MM.1S (cell line): Measurements from ENCODE around the gene TTC1.
"Not testable (repeated sequence)": the region's sequence is repeated elsewhere in the genome, so short reads cannot be mapped to it uniquely, and the experiment has no call there.

Source experiments
- DNase-seq: peaks from one replicate; pipeline ENCODE4 v3.0.0-alpha.2; 2015
- H2AFZ ChIP-seq: fragments of 300-600 bp; sonication (generic); 2 replicates; pipeline ENCODE4 v1.6.0; 2016; ENCODE audit warnings: antibody characterized with exemption, low read length
- H3F3A ChIP-seq: fragments of 300-600 bp; sonication (generic); 2 replicates; pipeline ENCODE4 v1.6.1; 2016; ENCODE audit warnings: mild to moderate bottlenecking, antibody characterized with exemption, low read length, moderate library complexity, mixed read lengths; ENCODE audit not compliant: insufficient read depth
- H3K27ac ChIP-seq: fragments of 300-600 bp; sonication (generic); 2 replicates; pipeline ENCODE4 v1.5.1; 2016; ENCODE audit warnings: mild to moderate bottlenecking, low read length
- H3K27me3 ChIP-seq: fragments of 300-600 bp; sonication (generic); replicated peaks from 2 replicates; pipeline ENCODE4 v1.6.0; 2016; ENCODE audit warnings: low read length; ENCODE audit not compliant: insufficient read depth
- H3K36me3 ChIP-seq: fragments of 300-600 bp; sonication (generic); replicated peaks from 2 replicates; pipeline ENCODE4 v1.6.1; 2016; ENCODE audit warnings: mild to moderate bottlenecking, low read length, mixed read lengths; ENCODE audit not compliant: insufficient read depth
- H3K4me1 ChIP-seq: fragments of 300-600 bp; sonication (generic); 2 replicates; pipeline ENCODE4 v1.6.1; 2016; ENCODE audit warnings: low read length, mixed read lengths
- H3K4me2 ChIP-seq: fragments of 300-600 bp; sonication (generic); 2 replicates; pipeline ENCODE4 v1.6.0; 2016; ENCODE audit warnings: low read depth, low read length
- H3K4me3 ChIP-seq: fragments of 300-600 bp; sonication (generic); 2 replicates; pipeline ENCODE4 v1.5.1; 2016; ENCODE audit warnings: low read length, mixed read lengths
- H3K79me2 ChIP-seq: fragments of 300-600 bp; sonication (generic); 2 replicates; pipeline ENCODE4 v1.6.1; 2016; ENCODE audit warnings: mixed run types, low read length, mixed read lengths
- H3K9ac ChIP-seq: fragments of 300-600 bp; sonication (generic); 2 replicates; pipeline ENCODE4 v1.6.1; 2016; ENCODE audit warnings: low read length, mixed read lengths
- H3K9me2 ChIP-seq: fragments of 300-600 bp; sonication (generic); replicated peaks from 2 replicates; pipeline ENCODE4 v1.6.1; 2016; ENCODE audit warnings: mild to moderate bottlenecking, low read length, mixed read lengths; ENCODE audit not compliant: insufficient read depth
- H3K9me3 ChIP-seq: fragments of 300-600 bp; sonication (generic); replicated peaks from 2 replicates; pipeline ENCODE4 v1.6.1; 2016; ENCODE audit warnings: mild to moderate bottlenecking, low read length, mixed read lengths; ENCODE audit not compliant: insufficient read depth
- H4K20me1 ChIP-seq: fragments of 300-600 bp; sonication (generic); 2 replicates; pipeline ENCODE4 v1.6.1; 2016; ENCODE audit warnings: mild to moderate bottlenecking, low read length, moderate library complexity, mixed read lengths; ENCODE audit not compliant: insufficient read depth
- EZH2 ChIP-seq: fragments of 300-600 bp; sonication (generic); optimal IDR thresholded peaks from 2 replicates; pipeline ENCODE3; 2017; ENCODE audit warnings: low read depth, mild to moderate bottlenecking, antibody characterized with exemption, low read length, mixed read lengths
- EZH2phosphoT487 ChIP-seq: fragments of 300-600 bp; sonication (generic); IDR thresholded peaks from 2 replicates; pipeline ENCODE4 v1.6.1; 2018; ENCODE audit warnings: antibody characterized with exemption, low read length
- TF ChIP-seq, protein P1 (sequence below): fragments of 300-600 bp; sonication (generic); IDR thresholded peaks from 2 replicates; pipeline ENCODE4 v1.5.1; 2016; ENCODE audit warnings: antibody characterized with exemption, low read length, mixed read lengths

Gene TTC1

DNA sequence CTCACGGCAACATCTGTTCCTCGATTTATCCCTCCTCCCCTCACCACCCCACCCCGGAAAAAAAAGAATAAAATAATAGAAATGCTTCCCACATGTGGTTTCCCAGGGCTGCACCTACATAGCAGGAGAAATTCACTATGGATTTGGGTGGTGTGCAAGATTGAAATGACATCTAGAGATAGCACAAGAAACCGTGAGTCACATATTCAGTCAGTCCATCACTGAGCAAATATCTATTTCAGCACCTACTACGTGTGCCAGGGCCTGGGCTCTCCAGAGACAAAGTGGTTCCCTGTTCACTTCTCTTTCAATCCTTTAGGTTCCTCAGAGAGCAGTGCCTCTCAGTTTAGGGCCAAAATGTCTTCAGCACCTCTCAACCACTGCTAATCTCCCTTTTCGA lies 45.0 kb upstream of the TTC1 start:
- TF ChIP-seq EZH2phosphoT487 (no peak), EZH2 (no peak)
- TF ChIP-seq, protein P1, sequence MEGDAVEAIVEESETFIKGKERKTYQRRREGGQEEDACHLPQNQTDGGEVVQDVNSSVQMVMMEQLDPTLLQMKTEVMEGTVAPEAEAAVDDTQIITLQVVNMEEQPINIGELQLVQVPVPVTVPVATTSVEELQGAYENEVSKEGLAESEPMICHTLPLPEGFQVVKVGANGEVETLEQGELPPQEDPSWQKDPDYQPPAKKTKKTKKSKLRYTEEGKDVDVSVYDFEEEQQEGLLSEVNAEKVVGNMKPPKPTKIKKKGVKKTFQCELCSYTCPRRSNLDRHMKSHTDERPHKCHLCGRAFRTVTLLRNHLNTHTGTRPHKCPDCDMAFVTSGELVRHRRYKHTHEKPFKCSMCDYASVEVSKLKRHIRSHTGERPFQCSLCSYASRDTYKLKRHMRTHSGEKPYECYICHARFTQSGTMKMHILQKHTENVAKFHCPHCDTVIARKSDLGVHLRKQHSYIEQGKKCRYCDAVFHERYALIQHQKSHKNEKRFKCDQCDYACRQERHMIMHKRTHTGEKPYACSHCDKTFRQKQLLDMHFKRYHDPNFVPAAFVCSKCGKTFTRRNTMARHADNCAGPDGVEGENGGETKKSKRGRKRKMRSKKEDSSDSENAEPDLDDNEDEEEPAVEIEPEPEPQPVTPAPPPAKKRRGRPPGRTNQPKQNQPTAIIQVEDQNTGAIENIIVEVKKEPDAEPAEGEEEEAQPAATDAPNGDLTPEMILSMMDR: no peak
- no peak overlapping the region for H3K27ac ChIP-seq
- H3K4me3 ChIP-seq: no peak overlapping the region
- DNase-seq: no peak
- no peaks in the 10 kb centered on the region for H3K9me2 ChIP-seq
- H2AFZ ChIP-seq: no peak overlapping the region
- H3K4me2 ChIP-seq: no peak overlapping the region
- no peaks in the 10 kb centered on the region for H3K27me3 ChIP-seq
- H3K4me1 ChIP-seq: no peaks in the 10 kb centered on the region
- no peaks in the 10 kb centered on the region for H3K36me3 ChIP-seq
- H4K20me1 ChIP-seq: no peaks in the 10 kb centered on the region
- no peak overlapping the region for H3K9ac ChIP-seq
- no peaks in the 10 kb centered on the region for H3K79me2 ChIP-seq
- H3K9me3 ChIP-seq: no peaks in the 10 kb centered on the region
- no peaks in the 10 kb centered on the region for H3F3A ChIP-seq

DNA sequence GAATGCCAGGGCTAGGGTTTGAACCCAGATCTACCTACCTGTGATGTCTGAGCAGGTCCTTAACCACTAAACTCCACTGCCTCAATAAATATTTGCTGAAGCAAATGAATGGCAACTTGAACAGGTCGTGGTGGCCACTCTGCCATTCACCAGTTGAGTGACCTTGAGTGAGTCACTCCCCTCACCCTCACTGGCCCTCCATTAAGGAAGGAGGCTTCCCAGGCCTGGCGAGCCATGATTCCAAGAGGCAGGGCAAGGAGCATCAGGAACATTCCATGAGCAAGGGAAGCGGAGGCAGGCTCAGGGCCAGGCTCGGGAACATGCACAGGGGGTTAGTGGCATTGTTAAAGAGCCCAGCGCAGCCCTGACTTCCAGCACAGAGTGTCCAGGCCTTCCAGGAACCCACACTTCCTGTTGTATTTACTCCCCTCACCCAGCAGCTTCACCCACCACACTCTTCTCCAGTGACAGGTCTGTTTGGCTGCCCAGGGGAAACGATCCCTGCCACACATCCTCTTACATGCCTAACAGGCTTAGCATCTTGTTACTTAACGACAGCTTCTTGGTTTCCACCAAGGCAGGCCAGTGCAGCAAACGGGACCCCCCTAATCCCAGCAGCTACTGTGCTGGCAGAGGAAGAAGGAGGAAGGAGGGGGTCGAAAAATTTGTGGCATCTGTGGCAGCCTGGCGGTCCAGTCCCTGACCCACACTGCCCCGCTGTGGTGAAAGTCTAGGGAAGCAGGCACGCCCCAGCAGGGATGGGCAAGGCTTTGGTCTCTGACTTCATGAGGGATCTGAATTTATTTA lies 43.7 kb upstream of the TTC1 start:
- Histone ChIP-seq H3K79me2 (no peaks in the 10 kb centered on the region), H3K4me3 (no peak overlapping the region), H3K36me3 (no peaks in the 10 kb centered on the region), H3K9me3 (no peaks in the 10 kb centered on the region), H3K9me2 (no peaks in the 10 kb centered on the region), H4K20me1 (no peaks in the 10 kb centered on the region), H3K27me3 (no peaks in the 10 kb centered on the region), H3K9ac (no peak overlapping the region), H3F3A (no peaks in the 10 kb centered on the region), H2AFZ (no peak overlapping the region), H3K4me2 (no peak overlapping the region), H3K27ac (no peak overlapping the region), H3K4me1 (no peaks in the 10 kb centered on the region)
- no peak for DNase-seq
- TF ChIP-seq EZH2phosphoT487 (no peak), EZH2 (no peak)
- TF ChIP-seq, protein P1: 0 out of 2 replicates have a peak, but pooled peaks have one; percentile 6

DNA sequence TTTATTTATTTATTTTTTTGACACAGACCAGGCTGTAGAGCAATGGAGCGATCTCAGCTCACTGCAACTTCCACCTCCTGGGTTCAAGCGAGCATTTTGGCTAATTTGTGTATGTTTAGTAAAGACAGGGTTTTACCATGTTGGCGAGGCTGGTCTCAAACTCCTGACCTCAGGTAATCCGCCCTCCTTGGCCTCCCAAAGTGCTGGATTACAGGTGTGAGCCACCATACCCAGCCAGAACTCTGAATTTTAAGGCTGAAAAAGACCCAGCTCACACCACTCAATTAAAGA lies 43.2 kb upstream of the TTC1 start:
- not testable (repeated sequence) for H3F3A ChIP-seq, H3K4me1 ChIP-seq, DNase-seq, H3K9me2 ChIP-seq, H3K4me3 ChIP-seq, H3K9ac ChIP-seq, H3K36me3 ChIP-seq, H3K79me2 ChIP-seq, H3K4me2 ChIP-seq, H3K27me3 ChIP-seq, H2AFZ ChIP-seq, H4K20me1 ChIP-seq, H3K27ac ChIP-seq, H3K9me3 ChIP-seq

DNA sequence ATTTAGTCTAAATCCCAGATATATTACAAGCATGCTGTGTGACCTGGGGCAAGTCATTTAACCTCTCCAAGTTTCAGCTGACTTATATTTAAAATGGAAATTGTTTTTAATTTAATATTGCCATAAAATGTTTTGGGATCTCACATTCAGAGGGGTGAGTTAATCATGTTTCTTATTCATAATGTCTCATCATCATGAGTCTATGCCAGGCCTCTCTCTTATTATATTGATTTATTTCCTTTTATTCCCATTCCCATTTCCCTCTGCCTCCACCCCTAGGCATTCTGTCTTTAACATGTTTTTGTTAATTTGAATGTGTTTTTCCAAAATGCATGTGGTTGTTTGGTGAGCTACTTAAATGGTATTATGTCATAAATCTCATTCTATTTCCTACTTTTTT lies 39.0 kb upstream of the TTC1 start:
- Histone ChIP-seq H3K4me1 (no peaks in the 10 kb centered on the region), H3K9ac (no peak overlapping the region), H3F3A (no peaks in the 10 kb centered on the region), H3K9me2 (no peaks in the 10 kb centered on the region), H3K9me3 (no peaks in the 10 kb centered on the region), H3K4me2 (no peak overlapping the region), H3K27me3 (no peaks in the 10 kb centered on the region), H3K27ac (no peak overlapping the region), H3K79me2 (no peaks in the 10 kb centered on the region), H4K20me1 (no peaks in the 10 kb centered on the region), H3K36me3 (no peaks in the 10 kb centered on the region), H2AFZ (no peak overlapping the region), H3K4me3 (no peak overlapping the region)
- TF ChIP-seq EZH2 (no peak), EZH2phosphoT487 (no peak)
- TF ChIP-seq, protein P1: no peak
- DNase-seq: no peak
